Measurements from ENCODE around the gene BIRC6.
"Not testable (repeated sequence)": the region's sequence is repeated elsewhere in the genome, so short reads cannot be mapped to it uniquely, and the experiment has no call there.

The BIRC6 gene

GRCh38 chr2:32624812-32625211 is 268.0 kb downstream of the BIRC6 start:
- no peak for DNase-seq

- DNase-seq, result no peak
Observed at GRCh38 chr2:32626639-32627221, 269.9 kb downstream of the BIRC6 start.

DNA sequence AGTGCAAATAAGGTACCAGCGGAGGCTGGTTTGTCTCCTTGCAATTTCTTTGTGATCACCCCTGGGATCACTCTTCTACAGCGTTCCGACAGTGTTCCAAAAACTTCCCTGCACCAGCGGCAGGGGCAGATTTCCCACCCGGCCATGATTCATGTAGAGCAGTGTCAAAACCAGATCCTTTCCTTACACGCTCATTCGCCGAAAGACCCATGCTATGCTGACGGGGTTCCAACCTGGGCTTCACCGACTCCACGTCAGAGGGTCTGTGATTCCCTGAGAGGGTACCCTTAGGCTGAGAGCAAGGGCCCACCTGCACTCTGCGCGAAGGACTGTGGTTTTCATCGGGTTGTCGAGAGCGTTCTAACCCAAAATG is 270.6 kb downstream of the BIRC6 start:
- DNase-seq, result no peak

DNA sequence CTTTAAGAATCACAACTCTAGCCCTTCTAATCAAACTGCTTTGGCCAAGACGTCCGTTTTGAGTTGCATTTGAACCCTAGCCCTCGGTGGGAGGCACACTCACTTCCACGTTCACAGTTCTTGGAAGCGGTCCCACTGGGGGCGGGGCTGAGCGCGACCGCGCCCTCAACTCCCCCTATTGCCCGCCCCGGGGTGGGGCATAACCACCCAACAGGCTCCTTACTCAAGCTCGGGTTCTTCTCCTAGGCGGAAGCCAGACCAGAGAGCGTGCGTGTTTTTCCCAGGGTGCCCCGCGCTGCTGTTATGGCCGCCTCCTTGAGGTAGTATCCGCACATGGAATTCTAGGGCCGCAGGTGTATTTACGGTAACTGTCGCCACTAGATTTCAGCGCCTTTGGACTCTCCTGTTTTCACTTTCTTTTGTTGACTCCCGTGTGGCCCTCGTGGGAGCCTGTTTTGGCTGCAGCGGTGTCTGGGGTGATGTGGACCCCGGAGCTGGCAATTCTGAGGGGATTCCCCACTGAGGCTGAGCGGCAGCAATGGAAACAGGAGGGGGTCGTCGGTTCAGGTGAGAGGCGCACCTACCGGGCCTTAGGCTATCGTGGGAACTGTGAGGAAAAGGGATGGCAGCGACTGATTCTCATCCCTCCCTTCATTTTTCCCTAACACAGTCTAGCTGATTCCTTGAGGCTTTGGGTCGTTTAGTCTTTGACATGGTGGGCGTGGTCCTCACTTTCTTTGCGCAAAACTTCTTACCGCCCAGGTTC is 271.2 kb downstream of the BIRC6 start, which contains the start of gene TTC27:
TSS of gene TTC27 (plus strand) at position 237 of the 766 bp plus-strand sequence. CDS start at position 480, 243 bp downstream.
- DNase-seq, result peak; percentile 87

DNA sequence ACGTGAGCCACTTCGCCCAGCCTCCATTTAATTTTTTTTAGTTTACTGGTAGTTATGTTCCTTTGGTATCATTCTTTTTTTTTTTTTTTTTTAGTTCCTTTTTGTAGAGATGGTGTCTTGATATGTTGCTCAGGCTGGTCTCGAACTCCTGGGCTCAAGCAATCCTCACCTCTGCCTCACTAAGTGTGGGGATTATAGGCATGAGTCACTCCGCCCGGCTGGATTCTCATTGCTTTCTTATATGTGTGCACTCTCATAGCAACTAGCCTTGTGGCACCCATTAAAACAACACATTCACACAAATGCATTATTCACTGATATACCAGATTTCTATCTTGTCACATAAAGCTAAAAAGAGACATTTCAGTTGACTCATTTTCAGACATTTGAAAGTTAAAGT is 275.3 kb downstream of the BIRC6 start:
- no peak for DNase-seq

- DNase-seq, result no peak
Observed at GRCh38 chr2:32633040-32633439, 276.2 kb downstream of the BIRC6 start.

DNA sequence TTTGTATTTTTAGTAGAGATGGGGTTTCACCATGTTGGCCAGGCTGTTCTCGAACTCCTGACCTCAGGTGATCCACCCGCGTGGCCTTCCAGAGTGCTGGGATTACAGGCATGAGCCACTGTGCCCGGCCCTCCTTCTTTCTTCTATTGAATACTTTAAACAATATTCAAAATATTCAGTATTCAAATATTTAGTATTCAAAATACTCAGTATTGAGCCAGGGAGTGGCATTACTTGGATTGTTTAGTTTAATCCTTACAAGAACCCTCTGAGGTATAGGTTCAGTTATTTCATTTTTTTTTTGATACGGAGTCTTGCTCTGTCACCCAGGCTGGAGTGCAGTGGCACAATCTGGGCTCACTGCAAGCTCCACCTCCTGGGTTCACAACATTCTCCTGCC is 281.7 kb downstream of the BIRC6 start:
- not testable (repeated sequence) for DNase-seq

- no peak for DNase-seq
Observed at GRCh38 chr2:32641180-32641579, 284.4 kb downstream of the BIRC6 start.

- no peak for DNase-seq
Observed at GRCh38 chr2:32647180-32647651, 290.4 kb downstream of the BIRC6 start.

- no peak for DNase-seq
Observed at GRCh38 chr2:32652555-32653209, 295.9 kb downstream of the BIRC6 start.

GRCh38 chr2:32656069-32656468 is 299.2 kb downstream of the BIRC6 start:
- DNase-seq, result no peak

DNA sequence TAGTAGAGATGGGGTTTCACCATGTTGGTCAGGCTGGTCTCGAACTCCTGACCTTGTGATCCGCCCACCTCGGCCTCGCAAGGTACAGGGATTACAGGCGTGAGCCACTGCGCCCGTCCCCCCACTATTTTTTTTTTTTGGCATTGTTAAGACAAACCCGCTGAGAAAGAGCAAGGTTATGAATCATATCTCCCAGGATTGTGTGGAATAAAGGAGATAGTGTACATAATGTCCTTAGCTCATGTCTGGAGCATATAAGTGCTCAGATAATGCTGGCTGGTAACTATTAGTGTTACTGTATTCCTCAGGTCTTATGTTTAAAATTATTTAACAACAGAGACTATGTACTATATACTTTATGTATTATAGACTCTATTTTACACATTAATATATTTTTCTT is 307.0 kb downstream of the BIRC6 start:
- no peak for DNase-seq

DNA sequence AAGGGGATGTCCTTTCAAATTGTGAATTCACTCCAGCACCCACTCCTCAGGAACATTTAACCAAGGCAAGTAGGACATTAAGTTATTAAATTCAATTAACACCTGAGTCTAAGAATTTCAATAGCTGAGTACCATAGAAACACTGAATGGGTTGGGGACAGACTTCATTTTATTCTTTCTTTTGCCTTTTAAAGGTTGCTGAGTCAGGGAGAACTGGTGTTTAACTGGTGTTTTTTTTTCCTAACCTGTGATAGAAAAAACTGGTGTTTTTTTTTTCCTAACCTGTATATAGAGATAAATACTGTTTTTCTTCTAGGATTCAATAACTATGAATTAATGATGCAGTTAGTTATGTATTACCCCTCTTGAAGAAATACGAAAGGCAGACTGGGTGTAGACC is 309.9 kb downstream of the BIRC6 start:
- DNase-seq, result no peak

DNA sequence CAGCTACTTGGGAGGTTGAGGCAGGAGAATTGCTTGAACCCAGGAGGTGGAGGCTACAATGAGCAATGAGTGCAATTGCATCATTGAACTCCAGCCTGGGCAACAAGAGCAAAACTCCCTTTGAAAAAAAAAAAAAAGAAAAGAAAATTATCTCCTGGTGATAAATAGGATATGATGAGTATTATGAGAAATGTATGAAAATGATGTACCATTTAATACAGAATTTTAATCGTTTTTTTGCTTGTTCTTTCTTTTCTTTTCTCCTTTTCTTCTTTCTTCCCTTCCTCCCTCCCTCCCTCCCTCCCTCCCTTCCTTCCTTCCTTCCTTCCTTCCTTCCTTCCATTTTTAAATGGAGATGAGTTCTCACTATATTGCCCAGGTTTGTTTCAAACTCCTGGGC is 311.4 kb downstream of the BIRC6 start:
- DNase-seq, result no peak
